Measurements from ENCODE around the gene RIN3. TPM values are rescaled to one million over a fixed set of nuclear protein-coding genes. Genes with fewer than 3 reads are reported as not detected.

RIN3 gene
- polyA plus RNA-seq, 3 donors from 2014 or later: 38.8 to 131 (median 60.1) TPM

DNA sequence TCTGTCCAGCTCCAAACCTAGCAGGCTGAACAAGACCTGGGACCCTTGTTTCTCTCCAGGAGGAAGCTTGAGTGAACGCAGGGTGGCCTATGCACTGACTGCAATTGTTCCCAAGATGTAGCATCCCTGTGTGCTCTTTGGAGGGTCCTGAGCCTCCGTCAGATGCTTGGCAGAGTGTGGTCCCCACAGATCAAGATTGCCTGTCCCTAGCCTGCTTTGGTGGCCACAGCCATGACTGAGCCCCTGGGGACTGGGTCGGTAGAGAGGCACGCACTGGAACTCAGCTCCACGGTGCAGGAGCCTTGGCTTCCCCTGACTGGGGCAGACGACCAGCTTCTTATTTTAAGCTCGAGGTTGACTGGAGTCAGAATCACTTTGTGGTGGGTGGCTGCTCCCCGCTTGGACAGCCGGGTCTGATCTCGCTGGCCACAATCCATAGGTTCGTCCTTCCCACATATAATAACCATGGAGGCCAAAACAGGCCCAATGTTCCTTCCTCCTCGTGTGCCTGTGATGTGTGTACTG lies 137.1 kb downstream of the RIN3 start:
- Mint-ChIP-seq H3K27ac (peak overlapping the region; percentile 100), H3K9me3 (no peaks in the 10 kb centered on the region), H3K4me1 (peaks cover 75 to 84% of the 10 kb centered on the region in 2 donors), H3K36me3 (peaks cover 15 to 38% (median 19%) of the 10 kb centered on the region in 3 donors), H3K4me3 (peak overlapping the region; percentile 99 to 100 (median 100)), H3K27me3 (ENCODE audit: low read depth in 3 of 3) (peaks cover 35 to 55% (median 44%) of the 10 kb centered on the region in 3 donors)
- DNase-seq: no peak

DNA sequence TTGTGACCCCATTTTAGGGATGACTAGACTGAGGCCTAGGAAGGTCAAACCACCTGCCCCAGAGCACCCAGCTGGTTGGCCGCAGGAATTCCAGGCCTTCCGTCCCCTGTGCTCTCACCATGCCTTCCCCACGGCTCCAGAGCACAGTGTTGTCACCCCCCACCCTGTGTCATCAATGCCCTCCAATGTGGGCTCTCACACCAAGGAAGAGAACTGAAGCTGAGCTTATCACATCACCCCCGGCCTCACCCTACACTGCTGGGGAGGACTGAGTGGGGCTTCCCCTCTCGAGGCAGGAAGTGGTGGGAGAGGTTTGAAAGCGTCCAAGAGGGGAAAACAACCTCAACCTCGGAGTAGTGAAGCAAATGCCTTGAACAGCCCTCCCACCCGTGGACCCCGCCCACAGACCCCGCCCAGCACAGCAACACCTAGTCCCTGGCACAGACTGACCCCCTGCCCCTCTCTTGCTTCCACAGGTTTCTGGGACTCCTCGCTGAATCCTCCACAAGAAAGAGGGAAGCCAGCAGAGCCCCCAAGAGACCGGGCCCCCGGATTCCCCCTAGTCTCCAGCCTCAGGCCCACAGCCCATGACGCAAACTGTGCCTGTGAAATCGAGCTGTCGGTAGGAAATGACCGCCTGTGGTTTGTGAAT lies 137.7 kb downstream of the RIN3 start:
- H3K4me1 Mint-ChIP-seq: peaks cover 76 to 84% of the 10 kb centered on the region in 2 donors
- peak overlapping the region; percentile 99 to 100 (median 100) for H3K4me3 Mint-ChIP-seq
- no peaks in the 10 kb centered on the region for H3K9me3 Mint-ChIP-seq
- peaks cover 13 to 44% (median 23%) of the 10 kb centered on the region in 3 donors for H3K36me3 Mint-ChIP-seq
- peak overlapping the region; percentile 100 for H3K27ac Mint-ChIP-seq
- peak; percentile 93 to 97 (median 94) for DNase-seq
- H3K27me3 Mint-ChIP-seq (ENCODE audit: low read depth in 3 of 3): peaks cover 35 to 61% (median 46%) of the 10 kb centered on the region in 3 donors

DNA sequence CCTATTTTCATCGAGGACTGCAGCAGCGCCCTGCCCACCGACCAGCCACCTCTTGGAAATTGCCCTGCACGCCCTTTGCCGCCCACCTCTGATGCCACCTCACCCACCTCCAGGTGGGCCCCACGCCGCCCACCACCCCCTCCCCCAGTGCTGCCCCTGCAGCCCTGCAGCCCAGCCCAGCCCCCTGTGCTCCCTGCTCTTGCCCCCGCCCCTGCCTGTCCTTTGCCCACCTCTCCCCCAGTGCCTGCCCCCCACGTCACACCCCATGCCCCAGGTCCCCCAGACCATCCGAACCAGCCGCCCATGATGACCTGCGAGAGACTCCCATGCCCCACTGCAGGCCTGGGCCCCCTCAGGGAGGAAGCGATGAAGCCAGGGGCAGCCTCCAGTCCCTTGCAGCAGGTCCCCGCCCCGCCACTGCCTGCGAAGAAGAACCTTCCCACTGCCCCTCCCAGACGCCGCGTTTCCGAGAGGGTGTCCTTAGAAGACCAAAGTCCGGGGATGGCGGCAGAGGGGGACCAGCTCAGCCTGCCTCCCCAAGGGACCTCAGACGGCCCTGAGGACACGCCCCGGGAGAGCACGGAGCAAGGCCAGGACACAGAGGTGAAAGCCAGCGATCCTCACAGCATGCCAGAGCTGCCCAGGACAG lies 138.3 kb downstream of the RIN3 start:
- peak in 1 of 3 donors; percentile 70 for DNase-seq
- peak overlapping the region; percentile 100 for H3K27ac Mint-ChIP-seq
- peak overlapping the region; percentile 99 to 100 (median 100) for H3K4me3 Mint-ChIP-seq
- H3K27me3 Mint-ChIP-seq (ENCODE audit: low read depth in 3 of 3): peaks cover 39 to 66% (median 46%) of the 10 kb centered on the region in 3 donors
- H3K36me3 Mint-ChIP-seq: peaks cover 12 to 44% (median 20%) of the 10 kb centered on the region in 3 donors
- no peaks in the 10 kb centered on the region for H3K9me3 Mint-ChIP-seq
- peaks cover 76 to 84% of the 10 kb centered on the region in 2 donors for H3K4me1 Mint-ChIP-seq

DNA sequence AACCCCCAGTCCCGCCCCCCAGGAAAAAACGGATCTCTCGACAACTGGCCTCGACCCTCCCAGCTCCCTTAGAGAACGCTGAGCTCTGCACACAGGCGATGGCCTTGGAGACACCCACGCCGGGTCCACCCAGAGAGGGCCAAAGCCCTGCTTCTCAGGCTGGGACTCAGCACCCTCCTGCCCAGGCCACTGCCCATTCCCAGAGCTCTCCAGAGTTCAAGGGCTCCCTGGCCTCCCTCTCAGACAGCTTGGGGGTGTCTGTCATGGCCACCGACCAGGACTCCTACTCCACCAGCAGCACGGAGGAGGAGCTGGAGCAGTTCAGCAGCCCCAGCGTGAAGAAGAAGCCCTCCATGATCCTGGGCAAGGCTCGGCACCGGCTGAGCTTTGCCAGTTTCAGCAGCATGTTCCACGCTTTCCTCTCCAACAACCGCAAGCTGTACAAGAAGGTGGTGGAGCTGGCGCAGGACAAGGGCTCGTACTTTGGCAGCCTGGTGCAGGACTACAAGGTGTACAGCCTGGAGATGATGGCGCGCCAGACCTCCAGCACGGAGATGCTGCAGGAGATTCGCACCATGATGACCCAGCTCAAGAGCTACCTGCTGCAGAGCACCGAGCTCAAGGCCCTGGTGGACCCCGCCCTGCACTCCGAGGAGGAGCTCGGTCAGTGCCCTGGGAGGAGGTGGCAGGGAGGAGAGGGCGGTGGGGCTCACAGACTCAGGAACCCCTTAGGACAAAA lies 139.0 kb downstream of the RIN3 start:
- H3K4me1 Mint-ChIP-seq: peaks cover 77 to 84% of the 10 kb centered on the region in 2 donors
- H3K36me3 Mint-ChIP-seq: peaks cover 12 to 47% (median 19%) of the 10 kb centered on the region in 3 donors
- H3K9me3 Mint-ChIP-seq: no peaks in the 10 kb centered on the region
- H3K4me3 Mint-ChIP-seq: peak overlapping the region; percentile 99 to 100 (median 100)
- peaks cover 39 to 66% (median 49%) of the 10 kb centered on the region in 3 donors for H3K27me3 Mint-ChIP-seq (ENCODE audit: low read depth in 3 of 3)
- peak in 2 of 3 donors; percentile 31 to 32 for DNase-seq
- peak overlapping the region; percentile 100 for H3K27ac Mint-ChIP-seq

DNA sequence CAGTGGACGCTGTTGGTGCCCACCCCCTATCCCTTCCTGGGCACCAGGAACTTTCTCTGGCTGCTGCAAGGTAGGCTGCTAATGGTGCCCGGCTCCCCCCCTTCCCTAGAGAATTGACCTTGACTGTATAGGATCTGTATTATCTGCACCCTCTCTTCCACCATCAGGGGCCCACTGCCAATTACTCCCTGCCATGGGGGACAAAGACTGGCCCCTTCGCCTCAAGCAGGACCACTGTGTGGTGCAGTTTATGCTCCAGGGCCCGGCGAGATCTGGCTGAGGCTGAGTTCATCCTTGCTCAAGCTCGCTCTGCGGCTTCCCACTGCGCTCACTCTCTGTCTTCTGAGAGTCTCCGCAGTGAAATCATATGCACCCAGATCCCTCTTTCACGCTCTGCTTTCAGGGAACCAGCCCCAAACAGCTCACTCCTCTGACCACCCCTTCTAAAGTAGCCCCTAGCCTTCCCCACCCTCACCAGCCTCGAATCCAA lies 139.6 kb downstream of the RIN3 start:
- H3K9me3 Mint-ChIP-seq: no peaks in the 10 kb centered on the region
- peak; percentile 42 to 52 (median 44) for DNase-seq
- peaks cover 17 to 52% (median 20%) of the 10 kb centered on the region in 3 donors for H3K36me3 Mint-ChIP-seq
- H3K4me1 Mint-ChIP-seq: peaks cover 80 to 85% of the 10 kb centered on the region in 2 donors
- H3K4me3 Mint-ChIP-seq: peak overlapping the region; percentile 99 to 100 (median 100)
- H3K27me3 Mint-ChIP-seq (ENCODE audit: low read depth in 3 of 3): peaks cover 42 to 70% (median 49%) of the 10 kb centered on the region in 3 donors
- H3K27ac Mint-ChIP-seq: peak overlapping the region; percentile 100

DNA sequence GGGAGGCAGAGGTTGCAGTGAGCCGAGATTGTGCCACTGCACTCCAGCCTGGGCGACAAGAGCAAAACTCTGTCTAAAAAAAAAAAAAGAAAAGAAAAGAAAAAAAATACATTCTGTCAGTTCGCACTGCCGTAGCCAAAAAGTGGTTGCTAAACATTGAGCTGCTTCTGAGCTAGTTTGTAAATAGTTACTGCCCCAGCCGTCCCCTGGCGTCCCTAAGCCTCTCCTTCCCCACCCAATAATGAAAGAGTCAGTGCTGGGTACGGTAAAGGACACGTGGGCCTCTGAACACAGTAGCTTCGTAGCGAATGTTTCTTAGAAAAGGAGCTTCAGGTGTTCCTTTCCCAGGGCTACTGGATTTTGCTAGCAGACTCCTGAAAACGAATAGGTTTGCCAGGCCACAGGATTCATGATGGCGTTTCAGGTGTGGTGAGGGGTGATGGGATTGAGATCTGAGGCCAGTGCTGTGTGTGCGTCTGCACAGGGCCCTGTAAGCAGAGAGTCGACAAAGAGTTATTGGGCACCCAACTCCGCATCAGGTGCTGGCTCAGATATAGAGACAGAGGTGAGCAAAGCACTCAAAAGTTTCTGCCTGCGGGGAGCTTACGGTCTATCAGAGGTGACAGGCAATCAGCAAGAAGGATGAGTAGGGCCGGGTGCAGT lies 140.8 kb downstream of the RIN3 start:
- Mint-ChIP-seq H3K4me3 (peak overlapping the region; percentile 99 to 100 (median 100)), H3K36me3 (peaks cover 13 to 48% (median 24%) of the 10 kb centered on the region in 3 donors), H3K9me3 (no peaks in the 10 kb centered on the region), H3K27ac (peak overlapping the region; percentile 100), H3K27me3 (ENCODE audit: low read depth in 3 of 3) (peaks cover 40 to 71% (median 49%) of the 10 kb centered on the region in 3 donors), H3K4me1 (peaks cover 80 to 85% of the 10 kb centered on the region in 2 donors)
- peak; percentile 65 to 67 (median 67) for DNase-seq

DNA sequence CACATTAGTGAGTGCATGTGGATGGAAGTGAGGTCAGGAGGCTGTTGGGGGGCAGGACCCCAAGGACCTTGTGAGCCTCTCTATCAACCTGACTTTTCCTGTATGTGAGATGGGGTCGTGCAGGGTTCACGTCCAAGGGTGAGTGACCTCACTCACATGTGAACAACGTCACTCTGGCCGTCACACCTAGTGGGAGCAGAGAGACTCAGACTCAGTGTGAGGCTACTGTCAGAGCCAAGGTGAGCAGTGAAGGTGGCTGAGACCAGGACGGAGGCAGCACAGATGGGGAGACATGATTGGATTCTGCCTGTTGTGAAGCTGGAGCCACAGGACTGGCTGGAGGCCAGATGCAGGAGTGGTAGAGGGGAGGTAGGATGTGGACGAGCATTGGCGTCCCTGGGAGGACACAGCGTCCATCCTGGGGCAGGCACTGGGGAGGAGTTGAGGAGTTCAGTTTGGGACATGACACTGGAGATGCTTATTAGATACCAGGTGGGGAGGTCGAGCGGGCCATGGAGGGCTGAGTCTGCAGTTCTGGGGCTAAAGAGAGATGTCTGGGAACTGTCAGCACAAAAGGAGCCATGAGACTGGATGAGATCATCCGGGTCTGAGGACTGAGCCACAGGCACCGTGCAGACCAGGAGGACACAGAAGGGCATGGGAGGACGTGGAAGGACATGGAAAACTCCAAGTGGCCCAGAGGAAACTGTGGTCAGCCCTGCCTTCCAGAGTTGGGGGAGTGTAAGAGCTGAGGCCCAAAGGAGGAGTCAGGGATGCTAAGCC lies 142.0 kb downstream of the RIN3 start:
- Mint-ChIP-seq H3K9me3 (no peaks in the 10 kb centered on the region), H3K27me3 (ENCODE audit: low read depth in 3 of 3) (peaks cover 36 to 64% (median 48%) of the 10 kb centered on the region in 3 donors), H3K4me3 (peak overlapping the region; percentile 93 to 100 (median 99)), H3K36me3 (peaks cover 22 to 59% (median 24%) of the 10 kb centered on the region in 3 donors), H3K4me1 (peaks cover 80 to 85% of the 10 kb centered on the region in 2 donors), H3K27ac (peak overlapping the region; percentile 92 to 100 (median 100))
- DNase-seq: peak; percentile 66 to 75 (median 69)

DNA sequence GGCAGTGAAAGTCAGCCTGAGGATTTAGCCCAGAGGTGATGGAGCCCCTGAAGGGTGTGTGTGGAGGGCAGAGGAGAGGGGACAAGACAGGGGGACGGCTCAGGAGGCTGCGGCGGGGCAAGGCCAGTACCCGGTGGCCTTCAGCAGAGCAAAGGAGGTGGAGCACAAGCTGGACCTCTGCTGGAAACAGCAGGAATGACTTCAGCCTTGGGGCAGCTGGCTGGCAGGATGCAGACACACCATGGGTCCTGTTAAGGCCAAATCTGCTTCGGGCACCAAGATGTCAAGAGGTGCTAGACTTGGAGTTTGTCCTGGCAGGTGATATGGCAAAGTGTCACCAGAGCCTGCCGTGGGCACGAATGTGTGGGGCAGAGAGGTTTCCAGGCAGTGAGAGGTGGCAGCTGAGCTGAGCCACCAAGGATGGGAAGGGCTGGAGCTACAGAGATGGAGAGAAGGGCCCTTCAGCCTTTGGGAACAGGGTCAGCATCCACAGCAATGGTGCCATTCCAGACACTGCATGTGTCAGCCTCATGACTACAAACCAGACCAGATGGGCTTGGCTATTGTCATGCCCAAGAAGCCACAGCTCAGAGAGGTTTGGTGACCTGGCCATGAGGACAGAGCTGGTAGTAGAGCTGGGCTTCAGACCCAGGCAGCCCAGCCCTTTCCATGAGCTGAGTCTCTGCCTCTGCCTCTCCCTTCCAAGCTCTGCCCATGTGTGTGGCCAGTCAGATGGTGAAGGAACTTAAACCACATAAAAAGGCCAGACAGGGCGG lies 142.9 kb downstream of the RIN3 start:
- DNase-seq: peak; percentile 25 to 40 (median 37)
- peaks cover 33 to 55% (median 44%) of the 10 kb centered on the region in 3 donors for H3K27me3 Mint-ChIP-seq (ENCODE audit: low read depth in 3 of 3)
- peak overlapping the region; percentile 93 to 100 (median 99) for H3K4me3 Mint-ChIP-seq
- H3K27ac Mint-ChIP-seq: peak overlapping the region; percentile 92 to 100 (median 100)
- no peaks in the 10 kb centered on the region for H3K9me3 Mint-ChIP-seq
- peaks cover 24 to 65% (median 28%) of the 10 kb centered on the region in 3 donors for H3K36me3 Mint-ChIP-seq
- H3K4me1 Mint-ChIP-seq: peaks cover 82 to 85% of the 10 kb centered on the region in 2 donors

DNA sequence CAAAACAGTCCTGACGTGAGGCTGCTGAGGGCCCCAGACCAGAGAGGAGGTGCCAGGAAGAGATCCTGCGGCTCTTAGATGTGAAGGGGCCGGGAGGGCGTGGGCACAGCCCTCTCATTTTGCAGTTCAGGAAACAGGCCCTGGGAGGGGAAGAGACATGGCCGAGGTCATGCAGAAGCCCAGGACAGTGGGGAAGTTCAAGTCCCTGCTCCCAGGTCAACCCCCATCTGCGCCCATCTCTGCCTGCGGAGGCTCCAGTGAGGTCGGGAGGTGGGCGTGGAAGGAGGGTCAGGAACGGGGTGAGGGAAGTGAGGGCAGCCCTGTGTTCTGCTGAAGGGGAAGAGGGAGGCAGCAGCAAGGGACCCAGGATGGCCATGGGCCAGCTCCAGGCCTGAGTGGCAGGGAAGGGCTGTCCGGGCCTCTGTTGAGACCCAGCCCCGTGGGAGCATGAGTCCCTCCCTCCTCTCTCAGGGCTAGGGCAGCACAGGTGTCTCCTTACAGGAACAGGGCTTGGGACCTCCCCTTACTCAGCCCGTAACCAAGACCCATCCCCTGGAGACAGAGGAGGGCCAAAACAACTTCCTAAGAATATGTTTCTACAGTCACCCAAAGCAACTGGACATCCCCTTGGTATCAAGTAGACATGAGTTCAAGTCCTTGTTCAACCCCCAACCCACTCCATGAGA lies 144.0 kb downstream of the RIN3 start:
- Mint-ChIP-seq H3K36me3 (peaks cover 24 to 68% (median 28%) of the 10 kb centered on the region in 3 donors), H3K27ac (peak overlapping the region; percentile 92 to 100 (median 100)), H3K9me3 (no peaks in the 10 kb centered on the region), H3K4me3 (peak overlapping the region; percentile 93 to 100 (median 99)), H3K4me1 (peaks cover 92 to 96% of the 10 kb centered on the region in 2 donors), H3K27me3 (ENCODE audit: low read depth in 3 of 3) (peaks cover 25 to 49% (median 36%) of the 10 kb centered on the region in 3 donors)
- DNase-seq: no peak

DNA sequence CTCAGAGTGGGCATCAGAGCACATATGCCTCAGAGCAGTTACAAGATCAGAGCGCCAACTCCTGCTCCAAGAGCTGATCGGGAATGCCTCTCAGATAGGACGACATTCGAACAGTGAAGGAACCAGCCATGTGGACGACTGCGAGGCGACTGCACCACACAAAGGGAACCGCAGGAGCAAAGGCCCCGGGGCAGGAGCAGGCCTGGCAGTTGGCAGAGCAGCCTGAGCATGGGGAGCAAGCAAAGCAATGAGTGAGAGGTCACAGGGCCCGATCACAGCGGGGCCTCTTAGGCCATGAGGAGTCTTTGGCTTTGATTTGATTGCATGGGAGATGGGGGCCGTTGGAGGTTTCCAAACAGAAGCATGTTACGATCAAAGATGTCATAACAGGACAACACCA lies 144.6 kb downstream of the RIN3 start:
- Mint-ChIP-seq H3K4me1 (peaks cover 93 to 100% of the 10 kb centered on the region in 2 donors), H3K9me3 (no peaks in the 10 kb centered on the region), H3K27ac (peak overlapping the region; percentile 92 to 100 (median 100)), H3K27me3 (ENCODE audit: low read depth in 3 of 3) (peaks cover 23 to 46% (median 32%) of the 10 kb centered on the region in 3 donors), H3K36me3 (peaks cover 26 to 72% (median 27%) of the 10 kb centered on the region in 3 donors), H3K4me3 (peak overlapping the region; percentile 55 to 100 (median 75))
- DNase-seq: no peak

DNA sequence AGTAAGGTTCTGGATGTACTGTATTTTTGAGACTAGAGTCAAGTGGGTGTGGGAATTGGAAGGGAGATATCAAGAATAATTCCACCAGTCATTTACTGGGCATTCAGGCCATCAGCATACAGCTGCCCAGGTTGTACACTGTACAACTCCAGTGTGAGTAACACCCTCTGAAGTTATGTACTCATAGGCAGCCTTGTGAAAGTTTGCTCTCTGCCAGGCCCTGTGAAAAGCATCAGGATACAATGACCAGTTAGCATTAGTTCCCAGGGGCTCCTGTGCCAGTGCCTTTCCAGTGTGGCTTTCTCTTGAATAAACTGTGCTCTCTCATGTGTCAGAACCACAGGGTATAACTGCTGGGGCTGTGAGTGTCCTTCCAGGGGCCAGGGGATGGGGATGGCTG lies 145.1 kb downstream of the RIN3 start:
- Mint-ChIP-seq H3K4me3 (peak overlapping the region; percentile 18 to 100 (median 57)), H3K27me3 (ENCODE audit: low read depth in 3 of 3) (peaks cover 18 to 40% (median 26%) of the 10 kb centered on the region in 3 donors), H3K36me3 (peaks cover 22 to 69% (median 25%) of the 10 kb centered on the region in 3 donors)

More for the DNA sequence above, 145.1 kb downstream of the RIN3 start:
- peak overlapping the region; percentile 92 to 100 (median 100) for H3K27ac Mint-ChIP-seq
- H3K9me3 Mint-ChIP-seq: no peaks in the 10 kb centered on the region
- no peak for DNase-seq
- peaks cover 89 to 100% of the 10 kb centered on the region in 2 donors for H3K4me1 Mint-ChIP-seq

All from immature natural killer cell (primary cell).